ENCODE results near the gene WRAP53. TPM values are rescaled to one million over a fixed set of nuclear protein-coding genes. Genes with fewer than 3 reads are reported as not detected.
"Not testable (repeated sequence)": the region's sequence is repeated elsewhere in the genome, so short reads cannot be mapped to it uniquely, and the experiment has no call there.

The WRAP53 gene
- 9.1 TPM for total RNA-seq (2013)
- 1 to 10 TPM; 6.3 to 9.8 (median 9.1) TPM for polyA plus RNA-seq
- 5.5 and 9.2 TPM in 2 replicates for polyA minus RNA-seq
- total RNA-seq, result 3.7 to 31.9 (median 20.1) reads per million in 11 experiments

GRCh38 chr17:7687908-7688807 lies at the start of gene WRAP53:
Gene WRAP53 (plus strand): TSS chr17:7688477. CDS start chr17:7688649, 172 bp downstream.
- peak within 1 kb of the TSS; percentile 77 for H3K4me2 ChIP-seq (replicated peaks; ENCODE audit: extremely low read depth, low read length, poor library complexity, severe bottlenecking)
- Mint-ChIP-seq H3K4me1 (peaks cover 32% of the 10 kb centered on the region), H3K4me3 (peak within 1 kb of the TSS; percentile 96 to 100), H3K27me3 (ENCODE audit: low read depth in 3 of 3) (no peaks in the 10 kb centered on the region), H3K36me3 (peaks cover 13 to 25% of the 10 kb centered on the region in 2 donors), H3K9me3 (peaks cover 0 to 2% (median 0%) of the 10 kb centered on the region in 7 donors), H3K27ac (peak within 1 kb of the TSS; percentile 99 to 100 (median 100))
- H3K9me3 ChIP-seq (replicated peaks in 1 of 2; ENCODE audit: control insufficient read depth in 1 of 2, insufficient read depth in 1 of 2, low read length in 2 of 2), result no peaks in the 10 kb centered on the region
- TF ChIP-seq CTCF (IDR thresholded peaks at IDR 0.05), result peak; percentile 100
- under 1% methylated on average over 40 of the region's 51 CpGs for WGBS (ENCODE audit: insufficient coverage)
- H3K9ac ChIP-seq (ENCODE audit: insufficient read depth, low read length, poor library complexity, severe bottlenecking), result peak within 1 kb of the TSS; percentile 99
- peak; percentile 95 to 97 (median 96) for DNase-seq
- H3K27me3 ChIP-seq (ENCODE audit: control insufficient read depth in 2 of 2, insufficient read depth in 2 of 2, low read length in 2 of 2), result no peaks in the 10 kb centered on the region
- H3K4me1 ChIP-seq (ENCODE audit: control insufficient read depth in 1 of 2, insufficient read depth in 2 of 2, low read length in 2 of 2), result peaks cover 24 to 35% of the 10 kb centered on the region in 2 donors
- H2AFZ ChIP-seq (ENCODE audit: insufficient read depth, low read depth, low read length, poor library complexity, severe bottlenecking), result peak within 1 kb of the TSS; percentile 97
- intact Hi-C loops (cut with micrococcal nuclease), result loop anchor here (2.0 to 10.0 kb wide), 8 partner anchors 61 to 383 kb away; partner anchors contain the start of genes SAT2 (in 2 of the 2), CD68 (in 1 of the 2), EIF5A (in 1 of the 2) and FGF11 (in 1 of the 2)
- H3K79me2 ChIP-seq (ENCODE audit: insufficient read depth, low read length), result peaks cover 45% of the 10 kb centered on the region
- peaks cover 9% of the 10 kb centered on the region for H4K20me1 ChIP-seq (ENCODE audit: insufficient read depth, low read length)
- peaks cover 0 to under 1% of the 10 kb centered on the region in 2 donors for H3K36me3 ChIP-seq (replicated peaks in 1 of 2; ENCODE audit: control insufficient read depth in 1 of 2, insufficient read depth in 2 of 2, low read length in 2 of 2)
- H3K4me3 ChIP-seq (replicated peaks in 1 of 3; ENCODE audit: low read depth in 2 of 3, low read length in 3 of 3), result peak within 1 kb of the TSS; percentile 85 to 99 (median 99)
- H3K27ac ChIP-seq (ENCODE audit: low read depth in 1 of 2, low read length in 2 of 2), result peak within 1 kb of the TSS; percentile 100

GRCh38 chr17:7640783-7641182 lies 47.5 kb upstream of the WRAP53 start:
- Histone ChIP-seq H3K27ac (ENCODE audit: low read depth in 1 of 2, low read length in 2 of 2) (no peak overlapping the region), H3K36me3 (replicated peaks in 1 of 2; ENCODE audit: control insufficient read depth in 1 of 2, insufficient read depth in 2 of 2, low read length in 2 of 2) (no peaks in the 10 kb centered on the region), H3K4me3 (replicated peaks in 1 of 3; ENCODE audit: low read depth in 2 of 3, low read length in 3 of 3) (no peak overlapping the region), H3K27me3 (ENCODE audit: control insufficient read depth in 2 of 2, insufficient read depth in 2 of 2, low read length in 2 of 2) (no peaks in the 10 kb centered on the region), H3K4me1 (ENCODE audit: control insufficient read depth in 1 of 2, insufficient read depth in 2 of 2, low read length in 2 of 2) (peaks cover 20 to 28% of the 10 kb centered on the region in 2 donors), H3K9ac (ENCODE audit: insufficient read depth, low read length, poor library complexity, severe bottlenecking) (no peak overlapping the region), H3K4me2 (replicated peaks; ENCODE audit: extremely low read depth, low read length, poor library complexity, severe bottlenecking) (no peak overlapping the region), H3K79me2 (ENCODE audit: insufficient read depth, low read length) (no peaks in the 10 kb centered on the region), H2AFZ (ENCODE audit: insufficient read depth, low read depth, low read length, poor library complexity, severe bottlenecking) (no peak overlapping the region), H4K20me1 (ENCODE audit: insufficient read depth, low read length) (no peaks in the 10 kb centered on the region), H3K9me3 (replicated peaks in 1 of 2; ENCODE audit: control insufficient read depth in 1 of 2, insufficient read depth in 1 of 2, low read length in 2 of 2) (no peaks in the 10 kb centered on the region)
- H3K36me3 Mint-ChIP-seq, result peaks cover 0 to 3% of the 10 kb centered on the region in 2 donors
- no peak for DNase-seq
- WGBS (ENCODE audit: insufficient coverage), result 97% methylated on average over 22 of the region's 26 CpGs
- H3K4me1 Mint-ChIP-seq, result peaks cover 33% of the 10 kb centered on the region
- intact Hi-C loops (cut with micrococcal nuclease), result no loop called here
- H3K27me3 Mint-ChIP-seq (ENCODE audit: low read depth in 3 of 3), result peaks cover 5 to 8% (median 5%) of the 10 kb centered on the region in 3 donors
- no peak for TF ChIP-seq CTCF (IDR thresholded peaks at IDR 0.05)
- no peak overlapping the region for H3K4me3 Mint-ChIP-seq
- no peak overlapping the region for H3K27ac Mint-ChIP-seq
- peaks cover 0 to 12% (median 4%) of the 10 kb centered on the region in 7 donors for H3K9me3 Mint-ChIP-seq

GRCh38 chr17:7641635-7642034 lies 46.6 kb upstream of the WRAP53 start:
- H3K79me2 ChIP-seq (ENCODE audit: insufficient read depth, low read length); H3K4me3 ChIP-seq (replicated peaks in 1 of 3; ENCODE audit: low read depth in 2 of 3, low read length in 3 of 3); intact Hi-C loops (cut with micrococcal nuclease); H3K36me3 Mint-ChIP-seq; H3K36me3 ChIP-seq (replicated peaks in 1 of 2; ENCODE audit: control insufficient read depth in 1 of 2, insufficient read depth in 2 of 2, low read length in 2 of 2); H4K20me1 ChIP-seq (ENCODE audit: insufficient read depth, low read length); H3K4me2 ChIP-seq (replicated peaks; ENCODE audit: extremely low read depth, low read length, poor library complexity, severe bottlenecking); H3K9me3 ChIP-seq (replicated peaks in 1 of 2; ENCODE audit: control insufficient read depth in 1 of 2, insufficient read depth in 1 of 2, low read length in 2 of 2); DNase-seq; H3K27me3 Mint-ChIP-seq (ENCODE audit: low read depth in 3 of 3); H2AFZ ChIP-seq (ENCODE audit: insufficient read depth, low read depth, low read length, poor library complexity, severe bottlenecking); H3K9ac ChIP-seq (ENCODE audit: insufficient read depth, low read length, poor library complexity, severe bottlenecking); H3K27ac ChIP-seq (ENCODE audit: low read depth in 1 of 2, low read length in 2 of 2); H3K27me3 ChIP-seq (ENCODE audit: control insufficient read depth in 2 of 2, insufficient read depth in 2 of 2, low read length in 2 of 2): not testable (repeated sequence)
- peak overlapping the region in 1 of 7 donors; percentile 19 for H3K27ac Mint-ChIP-seq
- H3K9me3 Mint-ChIP-seq, result peaks cover 0 to 12% (median 4%) of the 10 kb centered on the region in 7 donors
- H3K4me1 Mint-ChIP-seq, result peaks cover 42% of the 10 kb centered on the region
- H3K4me3 Mint-ChIP-seq, result peak overlapping the region in 1 of 2 donors; percentile 14
- peaks cover 28 to 36% of the 10 kb centered on the region in 2 donors for H3K4me1 ChIP-seq (ENCODE audit: control insufficient read depth in 1 of 2, insufficient read depth in 2 of 2, low read length in 2 of 2)
- whole genome bisulfite sequencing (ENCODE audit: insufficient coverage), result 67% methylated on average over 7 of the region's 7 CpGs

Data from CD14-positive monocyte (primary cell).